ENCODE measurements around the gene MPHOSPH10.

The MPHOSPH10 gene

GRCh38 chr2:71151620-71152019, 21.2 kb downstream of the MPHOSPH10 start:
- no peak for TF ChIP-seq CTCF (IDR thresholded peaks at IDR 0.05; ENCODE audit: insufficient read depth, low read length, poor library complexity, severe bottlenecking)
- Histone ChIP-seq H3K27me3 (replicated peaks; ENCODE audit: control insufficient read depth, insufficient read depth, low read length) (no peaks in the 10 kb centered on the region), H3K36me3 (ENCODE audit: control insufficient read depth, insufficient read depth, low read length) (peaks cover 13% of the 10 kb centered on the region), H3K4me3 (replicated peaks; ENCODE audit: low read depth, low read length) (no peak overlapping the region)
- DNase-seq (ENCODE audit: extremely low read depth, insufficient read length): no peak

GRCh38 chr2:71153585-71154224, 23.3 kb downstream of the MPHOSPH10 start:
- Histone ChIP-seq H3K4me3 (replicated peaks; ENCODE audit: low read depth, low read length) (no peak overlapping the region), H3K36me3 (ENCODE audit: control insufficient read depth, insufficient read depth, low read length) (peaks cover 9% of the 10 kb centered on the region), H3K27me3 (replicated peaks; ENCODE audit: control insufficient read depth, insufficient read depth, low read length) (no peaks in the 10 kb centered on the region)
- TF ChIP-seq CTCF (IDR thresholded peaks at IDR 0.05; ENCODE audit: insufficient read depth, low read length, poor library complexity, severe bottlenecking): no peak
- DNase-seq (ENCODE audit: extremely low read depth, insufficient read length): no peak

- DNase-seq (ENCODE audit: extremely low read depth, insufficient read length): no peak
- Histone ChIP-seq H3K27me3 (replicated peaks; ENCODE audit: control insufficient read depth, insufficient read depth, low read length) (no peaks in the 10 kb centered on the region), H3K36me3 (ENCODE audit: control insufficient read depth, insufficient read depth, low read length) (peaks cover 7% of the 10 kb centered on the region), H3K4me3 (replicated peaks; ENCODE audit: low read depth, low read length) (no peak overlapping the region)
- TF ChIP-seq CTCF (IDR thresholded peaks at IDR 0.05; ENCODE audit: insufficient read depth, low read length, poor library complexity, severe bottlenecking): no peak
Measured at GRCh38 chr2:71154279-71154678, 23.8 kb downstream of the MPHOSPH10 start.

- Histone ChIP-seq H3K27me3 (replicated peaks; ENCODE audit: control insufficient read depth, insufficient read depth, low read length) (no peaks in the 10 kb centered on the region), H3K4me3 (replicated peaks; ENCODE audit: low read depth, low read length) (no peak overlapping the region), H3K36me3 (ENCODE audit: control insufficient read depth, insufficient read depth, low read length) (peaks cover 5% of the 10 kb centered on the region)
- DNase-seq (ENCODE audit: extremely low read depth, insufficient read length): peak; percentile 30
- TF ChIP-seq CTCF (IDR thresholded peaks at IDR 0.05; ENCODE audit: insufficient read depth, low read length, poor library complexity, severe bottlenecking): peak; percentile 60
Measured at GRCh38 chr2:71154798-71155197, 24.4 kb downstream of the MPHOSPH10 start.

- no peak for DNase-seq (ENCODE audit: extremely low read depth, insufficient read length)
- Histone ChIP-seq H3K27me3 (replicated peaks; ENCODE audit: control insufficient read depth, insufficient read depth, low read length) (no peaks in the 10 kb centered on the region), H3K36me3 (ENCODE audit: control insufficient read depth, insufficient read depth, low read length) (no peaks in the 10 kb centered on the region), H3K4me3 (replicated peaks; ENCODE audit: low read depth, low read length) (no peak overlapping the region)
- TF ChIP-seq CTCF (IDR thresholded peaks at IDR 0.05; ENCODE audit: insufficient read depth, low read length, poor library complexity, severe bottlenecking): no peak
Measured at GRCh38 chr2:71155846-71156245, 25.4 kb downstream of the MPHOSPH10 start.

GRCh38 chr2:71156573-71156972, 26.1 kb downstream of the MPHOSPH10 start:
- no peak for TF ChIP-seq CTCF (IDR thresholded peaks at IDR 0.05; ENCODE audit: insufficient read depth, low read length, poor library complexity, severe bottlenecking)
- H3K4me3 ChIP-seq (replicated peaks; ENCODE audit: low read depth, low read length): no peak overlapping the region
- no peaks in the 10 kb centered on the region for H3K36me3 ChIP-seq (ENCODE audit: control insufficient read depth, insufficient read depth, low read length)
- DNase-seq (ENCODE audit: extremely low read depth, insufficient read length): no peak
- no peaks in the 10 kb centered on the region for H3K27me3 ChIP-seq (replicated peaks; ENCODE audit: control insufficient read depth, insufficient read depth, low read length)
